ENCODE data around the gene LHX8. TPM values are rescaled to one million over a fixed set of nuclear protein-coding genes. Genes with fewer than 3 reads are reported as not detected.
"Not testable (repeated sequence)": the region's sequence is repeated elsewhere in the genome, so short reads cannot be mapped to it uniquely, and the experiment has no call there.

The LHX8 gene
- total RNA-seq, 1 donor from 2014 or later: not detected

- Mint-ChIP-seq H3K27me3 (ENCODE audit: low read depth) (peaks cover 5% of the 10 kb centered on the region), H3K4me1 (ENCODE audit: low read depth) (no peaks in the 10 kb centered on the region), H3K4me3 (ENCODE audit: unreplicated experiment) (no peak overlapping the region), H3K27ac (ENCODE audit: unreplicated experiment) (no peak overlapping the region), H3K9me3 (ENCODE audit: low read depth) (peaks cover 7% of the 10 kb centered on the region), H3K36me3 (ENCODE audit: low read depth) (peaks cover 1% of the 10 kb centered on the region)
- TF ChIP-seq CTCF (IDR thresholded peaks at IDR 0.05): no peak
- no peak for DNase-seq (ENCODE audit: low spot score)
Observed at GRCh38 chr1:75171876-75172275, 37.7 kb downstream of the LHX8 start.

- Mint-ChIP-seq H3K36me3 (ENCODE audit: low read depth) (peaks cover 1% of the 10 kb centered on the region), H3K4me1 (ENCODE audit: low read depth) (no peaks in the 10 kb centered on the region)
- no peak for TF ChIP-seq CTCF (IDR thresholded peaks at IDR 0.05)
Observed at GRCh38 chr1:75172556-75172955, 38.4 kb downstream of the LHX8 start.

GRCh38 chr1:75174031-75174760, 40.0 kb downstream of the LHX8 start:
- TF ChIP-seq CTCF (IDR thresholded peaks at IDR 0.05): no peak
- no peak overlapping the region for H3K27ac Mint-ChIP-seq (ENCODE audit: unreplicated experiment)
- H3K36me3 Mint-ChIP-seq (ENCODE audit: low read depth): peaks cover 1% of the 10 kb centered on the region
- H3K27me3 Mint-ChIP-seq (ENCODE audit: low read depth): no peaks in the 10 kb centered on the region
- no peaks in the 10 kb centered on the region for H3K4me1 Mint-ChIP-seq (ENCODE audit: low read depth)
- H3K4me3 Mint-ChIP-seq (ENCODE audit: unreplicated experiment): no peak overlapping the region
- no peak for DNase-seq (ENCODE audit: low spot score)
- H3K9me3 Mint-ChIP-seq (ENCODE audit: low read depth): peaks cover 13% of the 10 kb centered on the region

More at GRCh38 chr1:75172556-75172955, 38.4 kb downstream of the LHX8 start:
- Mint-ChIP-seq H3K9me3 (ENCODE audit: low read depth) (peaks cover 10% of the 10 kb centered on the region), H3K27ac (ENCODE audit: unreplicated experiment) (no peak overlapping the region), H3K27me3 (ENCODE audit: low read depth) (peaks cover under 1% of the 10 kb centered on the region), H3K4me3 (ENCODE audit: unreplicated experiment) (no peak overlapping the region)
- DNase-seq (ENCODE audit: low spot score): no peak

- peaks cover 26% of the 10 kb centered on the region for H3K9me3 Mint-ChIP-seq (ENCODE audit: low read depth)
- not testable (repeated sequence) for H3K36me3 Mint-ChIP-seq (ENCODE audit: low read depth); H3K4me3 Mint-ChIP-seq (ENCODE audit: unreplicated experiment); H3K27ac Mint-ChIP-seq (ENCODE audit: unreplicated experiment); H3K4me1 Mint-ChIP-seq (ENCODE audit: low read depth); H3K27me3 Mint-ChIP-seq (ENCODE audit: low read depth); DNase-seq (ENCODE audit: low spot score)
Observed at GRCh38 chr1:75181214-75181955, 47.2 kb downstream of the LHX8 start.

- TF ChIP-seq CTCF (IDR thresholded peaks at IDR 0.05): no peak
- DNase-seq (ENCODE audit: low spot score): no peak
- no peaks in the 10 kb centered on the region for H3K9me3 Mint-ChIP-seq (ENCODE audit: low read depth)
- H3K27me3 Mint-ChIP-seq (ENCODE audit: low read depth): peaks cover 22% of the 10 kb centered on the region
- no peaks in the 10 kb centered on the region for H3K36me3 Mint-ChIP-seq (ENCODE audit: low read depth)
- no peak overlapping the region for H3K4me3 Mint-ChIP-seq (ENCODE audit: unreplicated experiment)
- no peak overlapping the region for H3K27ac Mint-ChIP-seq (ENCODE audit: unreplicated experiment)
- H3K4me1 Mint-ChIP-seq (ENCODE audit: low read depth): no peaks in the 10 kb centered on the region
Observed at GRCh38 chr1:75188892-75189291, 54.7 kb downstream of the LHX8 start.
